ENCODE measurements around the gene ADISSP. TPM values are rescaled to one million over a fixed set of nuclear protein-coding genes. Genes with fewer than 3 reads are reported as not detected.

Gene ADISSP
- total RNA-seq, 5 donors from 2014 or later (not counting 1 experiment from before 2014, with no cell fraction given): 16.2 to 28.7 (median 22.6) TPM

DNA sequence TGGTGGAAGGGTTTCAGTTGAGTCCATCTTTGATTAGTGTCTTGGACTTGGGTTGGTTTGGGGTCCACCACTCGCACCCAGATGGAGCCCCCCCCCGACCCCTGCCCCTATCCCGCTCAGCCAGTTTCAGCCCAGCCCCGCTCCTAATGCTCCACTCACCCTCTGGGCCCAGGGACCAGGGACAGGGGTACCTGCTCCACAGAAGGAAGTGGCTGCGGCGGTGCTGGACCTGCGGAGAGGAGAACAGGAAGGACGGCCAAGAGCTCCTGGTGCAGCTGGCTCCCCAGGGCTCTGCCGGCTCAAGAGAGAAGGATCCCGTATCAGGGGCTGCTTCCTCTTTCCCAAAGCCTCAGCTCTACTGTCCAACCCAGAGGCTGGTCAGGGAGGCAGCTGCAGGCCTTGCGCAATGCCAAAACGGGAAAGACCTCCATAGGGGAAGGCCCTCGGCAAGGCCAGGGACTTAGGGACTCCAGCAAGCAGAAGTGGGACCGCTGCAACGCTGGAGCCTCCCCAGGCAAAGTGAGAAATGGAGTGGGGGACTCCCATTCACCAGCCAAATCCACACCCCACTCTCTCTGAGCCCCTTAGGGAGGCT lies 55.2 kb downstream of the ADISSP start, which contains the start of gene SIGLEC1:
TSS of gene SIGLEC1 (minus strand) at position 322 of the 595 bp plus-strand sequence. CDS start 5,472 bp downstream, outside the sequence.
- Histone ChIP-seq H3K27me3 (replicated peaks in 1 of 2; ENCODE audit: control insufficient read depth in 2 of 2, extremely low read depth in 1 of 2, insufficient read depth in 2 of 2, low read length in 1 of 2) (peaks cover 0 to 33% of the 10 kb centered on the region in 2 experiments), H3K9me3 (no peaks in the 10 kb centered on the region), H3K27ac (ENCODE audit: low read length) (no peak within 1 kb of the TSS), H3K36me3 (ENCODE audit: control insufficient read depth in 2 of 2, extremely low read depth in 1 of 2, insufficient read depth in 1 of 2, low read length in 1 of 2) (no peaks in the 10 kb centered on the region), H3K4me3 (ENCODE audit: control insufficient read depth in 1 of 2, extremely low read depth in 1 of 2, low read length in 1 of 2) (no peak within 1 kb of the TSS), H3K4me1 (ENCODE audit: control insufficient read depth in 1 of 2, extremely low read depth in 1 of 2, insufficient read depth in 2 of 2, low read length in 2 of 2) (no peaks in the 10 kb centered on the region)
- POLR2A ChIA-PET: no interaction called here
- Mint-ChIP-seq H3K4me3 (no peak within 1 kb of the TSS), H3K27ac (no peak within 1 kb of the TSS), H3K36me3 (no peaks in the 10 kb centered on the region), H3K4me1 (no peaks in the 10 kb centered on the region), H3K9me3 (no peaks in the 10 kb centered on the region), H3K27me3 (peaks cover 8 to 11% of the 10 kb centered on the region in 2 donors)
- 50% methylated on average over 7 of the region's 15 CpGs for WGBS (ENCODE audit: insufficient coverage)
- ATAC-seq (replicated peaks in 1 of 4): no peak
- DNase-seq: peak in 2 of 35 experiments; percentile 4 to 15
- CTCF ChIA-PET: interaction anchor here (0.5 to 0.6 kb wide), 4 partner anchors 34 to 1324 kb away, joined by 3 to 6 read pairs (median 6); no protein-coding TSS in a partner anchor

DNA sequence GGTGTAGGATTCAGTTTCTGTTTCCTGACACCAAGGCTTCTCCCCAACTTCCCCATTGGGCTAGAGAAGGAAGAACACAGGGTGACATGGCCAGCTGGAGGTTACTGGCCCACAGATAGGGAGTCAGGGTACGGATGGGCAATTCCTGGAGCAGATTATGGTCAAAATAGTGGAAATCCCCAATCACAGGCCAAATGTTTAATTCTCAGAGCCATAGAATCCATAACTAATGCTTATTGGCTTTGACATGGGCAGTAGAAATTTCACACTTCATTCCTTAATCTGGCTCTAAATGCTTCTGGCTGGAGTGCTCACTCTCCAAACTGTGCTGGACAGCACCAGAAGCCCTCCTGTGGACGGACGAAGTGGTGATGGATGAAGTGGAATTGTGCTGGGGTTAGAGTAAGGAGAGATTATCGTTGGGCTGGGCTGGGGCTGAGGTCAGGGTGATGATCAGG lies 56.0 kb downstream of the ADISSP start:
- Mint-ChIP-seq H3K9me3 (no peaks in the 10 kb centered on the region), H3K4me1 (no peaks in the 10 kb centered on the region), H3K27ac (no peak overlapping the region), H3K27me3 (peaks cover 6 to 8% of the 10 kb centered on the region in 2 donors), H3K4me3 (no peak overlapping the region), H3K36me3 (no peaks in the 10 kb centered on the region)
- ChIA-PET CTCF (interaction anchor here (1.1 to 2.3 kb wide), 3 partner anchors 8 to 148 kb away, joined by 3 to 8 read pairs (median 3); no protein-coding TSS in a partner anchor), POLR2A (no interaction called here)
- no peak overlapping the region for H3K4me3 ChIP-seq (ENCODE audit: control insufficient read depth in 1 of 2, extremely low read depth in 1 of 2, low read length in 1 of 2)
- no peak overlapping the region for H3K27ac ChIP-seq (ENCODE audit: low read length)
- ATAC-seq (replicated peaks in 1 of 4) (no peak), DNase-seq (no peak)
- H3K4me1 ChIP-seq (ENCODE audit: control insufficient read depth in 1 of 2, extremely low read depth in 1 of 2, insufficient read depth in 2 of 2, low read length in 2 of 2): no peaks in the 10 kb centered on the region
- H3K27me3 ChIP-seq (replicated peaks in 1 of 2; ENCODE audit: control insufficient read depth in 2 of 2, extremely low read depth in 1 of 2, insufficient read depth in 2 of 2, low read length in 1 of 2): peaks cover 0 to 38% of the 10 kb centered on the region in 2 experiments
- WGBS (ENCODE audit: insufficient coverage): 88% methylated on average over 3 of the region's 4 CpGs
- no peaks in the 10 kb centered on the region for H3K9me3 ChIP-seq
- no peaks in the 10 kb centered on the region for H3K36me3 ChIP-seq (ENCODE audit: control insufficient read depth in 2 of 2, extremely low read depth in 1 of 2, insufficient read depth in 1 of 2, low read length in 1 of 2)

DNA sequence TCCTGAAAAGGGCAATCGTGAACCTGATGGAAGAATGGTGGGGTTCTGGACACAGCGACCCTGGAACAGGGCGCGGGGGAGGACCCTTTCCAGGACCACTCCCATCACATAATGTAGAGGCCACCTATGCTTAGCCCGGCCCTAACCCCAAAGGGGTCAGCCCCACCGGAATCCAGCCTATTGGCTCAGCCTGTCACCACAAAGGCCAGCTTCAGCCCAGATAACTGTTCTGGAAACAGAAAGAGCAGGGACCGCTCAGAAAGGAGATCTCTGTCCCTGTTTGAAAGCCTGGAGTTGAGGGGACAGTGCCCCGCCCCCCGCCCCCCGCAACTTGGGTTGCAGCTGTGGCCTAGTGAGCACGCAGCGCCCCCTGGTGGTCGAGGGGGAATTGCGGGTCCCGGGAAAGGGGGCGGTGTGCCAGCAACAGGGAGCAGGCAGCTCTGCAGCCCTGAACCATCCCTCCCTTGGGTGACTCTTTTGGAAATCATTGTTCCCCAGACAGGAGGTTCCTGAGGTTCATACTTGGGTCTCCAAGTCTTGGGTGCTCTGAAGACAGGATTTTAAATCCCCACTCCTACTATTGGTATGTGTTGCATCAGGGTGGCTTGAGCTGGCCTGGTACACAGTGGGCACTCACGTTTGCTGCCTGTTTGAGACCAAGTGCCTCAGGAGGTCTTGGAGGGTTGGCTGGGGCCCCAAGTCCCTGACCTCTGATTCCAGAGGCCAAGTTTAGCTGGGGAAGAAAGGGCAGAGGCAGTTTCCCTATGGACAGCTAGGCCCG lies 56.7 kb downstream of the ADISSP start:
- no peak overlapping the region for H3K27ac ChIP-seq (ENCODE audit: low read length)
- H3K36me3 ChIP-seq (ENCODE audit: control insufficient read depth in 2 of 2, extremely low read depth in 1 of 2, insufficient read depth in 1 of 2, low read length in 1 of 2): no peaks in the 10 kb centered on the region
- 71% methylated on average over 3 of the region's 18 CpGs for WGBS (ENCODE audit: insufficient coverage)
- no peak overlapping the region for H3K27ac Mint-ChIP-seq
- H3K4me1 ChIP-seq (ENCODE audit: control insufficient read depth in 1 of 2, extremely low read depth in 1 of 2, insufficient read depth in 2 of 2, low read length in 2 of 2): no peaks in the 10 kb centered on the region
- ChIA-PET POLR2A (no interaction called here), CTCF (interaction anchor here (1.1 to 2.3 kb wide), 3 partner anchors 9 to 147 kb away, joined by 3 to 8 read pairs (median 3); no protein-coding TSS in a partner anchor)
- H3K4me3 Mint-ChIP-seq: no peak overlapping the region
- peak; percentile 46 to 68 (median 58) for ATAC-seq (replicated peaks in 1 of 4)
- H3K9me3 Mint-ChIP-seq: no peaks in the 10 kb centered on the region
- peak; percentile 9 to 80 (median 65) for DNase-seq
- H3K4me3 ChIP-seq (ENCODE audit: control insufficient read depth in 1 of 2, extremely low read depth in 1 of 2, low read length in 1 of 2): no peak overlapping the region
- peaks cover 0 to 43% of the 10 kb centered on the region in 2 experiments for H3K27me3 ChIP-seq (replicated peaks in 1 of 2; ENCODE audit: control insufficient read depth in 2 of 2, extremely low read depth in 1 of 2, insufficient read depth in 2 of 2, low read length in 1 of 2)
- no peaks in the 10 kb centered on the region for H3K36me3 Mint-ChIP-seq
- H3K27me3 Mint-ChIP-seq: peaks cover 6 to 8% of the 10 kb centered on the region in 2 donors
- H3K4me1 Mint-ChIP-seq: no peaks in the 10 kb centered on the region
- H3K9me3 ChIP-seq: no peaks in the 10 kb centered on the region

DNA sequence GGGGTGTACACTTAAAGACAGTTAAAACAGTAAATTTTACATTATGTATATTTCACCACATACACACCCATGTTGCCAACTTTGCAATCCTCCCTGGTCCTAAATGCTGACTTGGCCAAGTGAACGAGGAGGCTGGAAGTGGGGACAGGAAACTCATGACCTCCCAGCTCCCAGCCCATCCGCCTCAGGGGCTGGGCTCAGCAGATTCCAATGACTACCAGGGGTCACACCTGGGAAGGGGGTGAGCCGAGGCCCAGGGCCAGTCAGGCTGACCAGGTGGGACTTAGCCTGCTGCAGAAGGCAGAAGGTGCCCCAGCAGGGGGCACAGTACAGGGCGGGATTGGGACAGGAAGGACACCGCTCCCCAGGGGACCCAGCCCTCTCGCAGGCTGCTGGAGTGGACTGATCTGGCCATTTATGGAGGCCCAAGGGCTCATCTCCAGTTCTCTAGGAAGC lies 57.5 kb downstream of the ADISSP start:
- Histone ChIP-seq H3K4me3 (ENCODE audit: control insufficient read depth in 1 of 2, extremely low read depth in 1 of 2, low read length in 1 of 2) (no peak overlapping the region), H3K36me3 (ENCODE audit: control insufficient read depth in 2 of 2, extremely low read depth in 1 of 2, insufficient read depth in 1 of 2, low read length in 1 of 2) (no peaks in the 10 kb centered on the region), H3K27me3 (replicated peaks in 1 of 2; ENCODE audit: control insufficient read depth in 2 of 2, extremely low read depth in 1 of 2, insufficient read depth in 2 of 2, low read length in 1 of 2) (peaks cover 0 to 52% of the 10 kb centered on the region in 2 experiments), H3K9me3 (no peaks in the 10 kb centered on the region), H3K27ac (ENCODE audit: low read length) (no peak overlapping the region), H3K4me1 (ENCODE audit: control insufficient read depth in 1 of 2, extremely low read depth in 1 of 2, insufficient read depth in 2 of 2, low read length in 2 of 2) (no peaks in the 10 kb centered on the region)
- Mint-ChIP-seq H3K27ac (no peak overlapping the region), H3K9me3 (no peaks in the 10 kb centered on the region), H3K4me1 (no peaks in the 10 kb centered on the region), H3K4me3 (no peak overlapping the region), H3K36me3 (no peaks in the 10 kb centered on the region), H3K27me3 (peaks cover 6 to 8% of the 10 kb centered on the region in 2 donors)
- no peak for DNase-seq
- WGBS (ENCODE audit: insufficient coverage): 71% methylated on average over 5 of the region's 6 CpGs
- CTCF ChIA-PET: interaction anchor here in 1 of 2 donors (2.3 kb wide), 1 partner anchor 146 kb away, joined by 8 read pairs; no protein-coding TSS in a partner anchor
- POLR2A ChIA-PET: no interaction called here
- no peak for ATAC-seq (replicated peaks in 1 of 4)

DNA sequence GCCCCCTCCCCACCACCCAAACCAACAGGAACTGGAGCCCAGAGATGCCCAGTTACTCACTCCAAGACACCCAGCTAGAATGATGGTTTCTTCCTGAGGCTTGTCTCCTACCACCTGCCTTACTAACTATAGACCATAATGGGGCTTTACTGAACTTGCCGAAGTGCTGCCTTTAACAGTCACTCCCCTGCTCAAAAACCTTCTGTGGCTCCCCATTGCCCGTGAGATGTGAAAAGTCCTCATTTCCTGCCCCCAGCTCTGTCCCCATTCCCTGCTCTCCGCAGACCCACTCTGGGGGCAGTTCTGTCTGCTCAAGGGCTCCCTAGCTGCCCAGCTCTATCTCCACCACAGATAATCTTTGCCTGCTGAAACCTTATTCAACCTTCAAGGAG lies 60.0 kb downstream of the ADISSP start:
- H3K4me1 ChIP-seq (ENCODE audit: control insufficient read depth in 1 of 2, extremely low read depth in 1 of 2, insufficient read depth in 2 of 2, low read length in 2 of 2): no peaks in the 10 kb centered on the region
- DNase-seq: no peak
- H3K9me3 ChIP-seq: no peaks in the 10 kb centered on the region
- H3K27ac Mint-ChIP-seq: no peak overlapping the region
- H3K27ac ChIP-seq (ENCODE audit: low read length): no peak overlapping the region
- ChIA-PET CTCF (interaction anchor here in 1 of 2 donors (0.5 kb wide), 1 partner anchor 518 kb away, joined by 5 read pairs; no protein-coding TSS in a partner anchor), POLR2A (no interaction called here)
- H3K36me3 ChIP-seq (ENCODE audit: control insufficient read depth in 2 of 2, extremely low read depth in 1 of 2, insufficient read depth in 1 of 2, low read length in 1 of 2): no peaks in the 10 kb centered on the region
- no peak overlapping the region for H3K4me3 ChIP-seq (ENCODE audit: control insufficient read depth in 1 of 2, extremely low read depth in 1 of 2, low read length in 1 of 2)
- no peaks in the 10 kb centered on the region for H3K9me3 Mint-ChIP-seq
- 84% methylated on average over 3 of the region's 3 CpGs for WGBS (ENCODE audit: insufficient coverage)
- no peaks in the 10 kb centered on the region for H3K4me1 Mint-ChIP-seq
- no peak overlapping the region for H3K4me3 Mint-ChIP-seq
- no peak for ATAC-seq (replicated peaks in 1 of 4)
- H3K36me3 Mint-ChIP-seq: no peaks in the 10 kb centered on the region
- peaks cover 6 to 8% of the 10 kb centered on the region in 2 donors for H3K27me3 Mint-ChIP-seq
- H3K27me3 ChIP-seq (replicated peaks in 1 of 2; ENCODE audit: control insufficient read depth in 2 of 2, extremely low read depth in 1 of 2, insufficient read depth in 2 of 2, low read length in 1 of 2): peaks cover 0 to 66% of the 10 kb centered on the region in 2 experiments

DNA sequence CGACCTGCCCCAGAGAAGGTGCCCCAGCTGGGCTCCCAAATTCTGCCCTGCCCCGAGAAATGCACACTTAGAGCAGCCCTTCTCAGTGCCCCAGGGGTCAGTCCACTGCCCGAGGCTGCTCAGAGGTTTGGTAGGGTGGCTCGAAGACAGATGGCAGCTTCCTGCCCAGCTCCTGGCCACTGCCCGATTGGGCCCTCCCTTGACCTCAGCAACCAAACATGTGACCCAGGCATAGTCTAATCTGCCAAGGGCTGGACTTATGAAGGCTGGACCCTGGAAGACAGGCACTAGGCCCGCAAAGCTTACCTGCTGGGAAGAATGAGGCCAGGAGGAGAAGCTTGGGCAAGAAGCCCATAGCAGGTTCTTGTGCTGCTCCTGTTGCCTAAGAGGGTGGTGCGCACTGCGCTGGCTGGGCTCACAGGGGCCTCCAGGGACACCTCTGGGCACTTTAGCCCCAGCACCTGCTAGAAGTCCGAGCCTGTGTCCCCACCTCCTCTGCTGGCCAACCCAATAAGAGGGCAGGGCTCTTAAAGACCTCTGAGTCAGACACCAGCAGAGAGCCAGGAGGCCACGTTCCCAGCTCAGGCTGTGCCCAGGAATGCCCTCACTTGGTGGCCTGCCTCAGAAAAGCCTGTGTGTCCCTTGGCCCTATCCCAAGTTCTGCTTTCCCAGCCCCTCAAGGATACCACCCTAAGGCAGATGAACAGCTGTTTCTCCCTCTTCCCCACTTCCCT lies 60.6 kb downstream of the ADISSP start:
- no peaks in the 10 kb centered on the region for H3K9me3 Mint-ChIP-seq
- H3K36me3 ChIP-seq (ENCODE audit: control insufficient read depth in 2 of 2, extremely low read depth in 1 of 2, insufficient read depth in 1 of 2, low read length in 1 of 2): no peaks in the 10 kb centered on the region
- CTCF ChIA-PET: interaction anchor here in 1 of 2 donors (0.5 kb wide), 1 partner anchor 518 kb away, joined by 5 read pairs; no protein-coding TSS in a partner anchor
- ATAC-seq (replicated peaks in 1 of 4) (no peak), DNase-seq (no peak)
- POLR2A ChIA-PET: no interaction called here
- peaks cover 0 to 62% of the 10 kb centered on the region in 2 experiments for H3K27me3 ChIP-seq (replicated peaks in 1 of 2; ENCODE audit: control insufficient read depth in 2 of 2, extremely low read depth in 1 of 2, insufficient read depth in 2 of 2, low read length in 1 of 2)
- H3K27ac Mint-ChIP-seq: no peak overlapping the region
- no peaks in the 10 kb centered on the region for H3K9me3 ChIP-seq
- no peaks in the 10 kb centered on the region for H3K36me3 Mint-ChIP-seq
- no peak overlapping the region for H3K27ac ChIP-seq (ENCODE audit: low read length)
- H3K4me1 ChIP-seq (ENCODE audit: control insufficient read depth in 1 of 2, extremely low read depth in 1 of 2, insufficient read depth in 2 of 2, low read length in 2 of 2): no peaks in the 10 kb centered on the region
- no peak overlapping the region for H3K4me3 ChIP-seq (ENCODE audit: control insufficient read depth in 1 of 2, extremely low read depth in 1 of 2, low read length in 1 of 2)
- peaks cover 5 to 6% of the 10 kb centered on the region in 2 donors for H3K27me3 Mint-ChIP-seq
- WGBS (ENCODE audit: insufficient coverage): 77% methylated on average over 7 of the region's 10 CpGs
- H3K4me1 Mint-ChIP-seq: no peaks in the 10 kb centered on the region
- no peak overlapping the region for H3K4me3 Mint-ChIP-seq
